Activated CD4-positive, alpha-beta memory T cell treated with anti-CD3 and anti-CD28 coated beads, Interleukin-2, amount 10 ng/mL, durations not matched to agents 7 days and 5 days (primary cell): ENCODE results near the gene ROBO2. TPM values are rescaled to one million over a fixed set of nuclear protein-coding genes. Genes with fewer than 3 reads are reported as not detected.

Experiments
- CTCF ChIA-PET: fragments of 350-600 bp; sonication (Branson Sonifier 250); formaldehyde crosslinking; loops from one replicate; lab custom pipeline; 2021; ENCODE audit warnings: antibody characterized with exemption, inconsistent platforms; lab: Charles Lee
- POLR2A ChIA-PET: fragments of 350-600 bp; sonication (Branson Sonifier 250); formaldehyde crosslinking; loops from one replicate; lab custom pipeline; 2021; ENCODE audit warnings: antibody characterized with exemption; lab: Charles Lee
- DNase-seq: peaks from one replicate; pipeline ENCODE4 v3.0.0-alpha.2; 2020
- H3K27ac Mint-ChIP-seq: one replicate; pipeline ENCODE4 v1.8.0; 2021; ENCODE audit warnings: mild to moderate bottlenecking, mixed read lengths
- H3K27me3 Mint-ChIP-seq: one replicate; pipeline ENCODE4 v1.8.0; 2021; ENCODE audit warnings: mixed read lengths
- H3K36me3 Mint-ChIP-seq: one replicate; pipeline ENCODE4 v1.8.0; 2021; ENCODE audit warnings: low read depth, mixed read lengths
- H3K4me1 Mint-ChIP-seq: one replicate; pipeline ENCODE4 v1.8.0; 2021; ENCODE audit warnings: mixed read lengths
- H3K4me3 Mint-ChIP-seq: one replicate; pipeline ENCODE4 v1.8.0; 2021; ENCODE audit warnings: mild to moderate bottlenecking, mixed read lengths
- H3K9me3 Mint-ChIP-seq: one replicate; pipeline ENCODE4 v1.8.0; 2021; ENCODE audit warnings: mixed read lengths
- total RNA-seq, 2 experiments: library from RNA; stranded (reverse); gene quantifications; one replicate each; pipeline ENCODE4 v1.2.3, GENCODE V29; 2021

ROBO2 gene
- total RNA-seq, 2 experiments from 2014 or later, result not detected

DNA sequence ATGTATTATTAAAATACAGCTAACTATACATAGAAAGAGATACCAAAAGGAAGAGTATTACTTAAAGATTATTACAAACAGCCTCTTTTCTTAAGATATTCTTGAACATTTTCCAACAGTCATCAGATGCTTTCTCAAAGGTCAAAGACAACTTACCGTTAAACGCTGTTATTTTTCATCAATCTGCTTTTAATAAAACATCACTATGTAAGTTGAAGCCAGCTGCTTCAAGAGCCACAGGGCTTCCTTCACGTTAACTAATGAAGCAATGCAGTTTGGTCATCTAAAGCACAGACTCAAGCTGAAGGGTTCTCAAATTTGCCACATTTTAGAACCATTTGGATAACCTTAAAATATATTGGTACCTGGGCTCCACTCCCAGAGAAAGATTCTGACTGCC is 578.8 kb downstream of the ROBO2 start:
- ChIA-PET POLR2A (no interaction called here), CTCF (no interaction called here)
- peaks cover 6% of the 10 kb centered on the region for H3K9me3 Mint-ChIP-seq
- H3K36me3 Mint-ChIP-seq, result no peaks in the 10 kb centered on the region
- no peak overlapping the region for H3K27ac Mint-ChIP-seq
- no peaks in the 10 kb centered on the region for H3K4me1 Mint-ChIP-seq
- no peaks in the 10 kb centered on the region for H3K27me3 Mint-ChIP-seq
- H3K4me3 Mint-ChIP-seq, result no peak overlapping the region
- no peak for DNase-seq

DNA sequence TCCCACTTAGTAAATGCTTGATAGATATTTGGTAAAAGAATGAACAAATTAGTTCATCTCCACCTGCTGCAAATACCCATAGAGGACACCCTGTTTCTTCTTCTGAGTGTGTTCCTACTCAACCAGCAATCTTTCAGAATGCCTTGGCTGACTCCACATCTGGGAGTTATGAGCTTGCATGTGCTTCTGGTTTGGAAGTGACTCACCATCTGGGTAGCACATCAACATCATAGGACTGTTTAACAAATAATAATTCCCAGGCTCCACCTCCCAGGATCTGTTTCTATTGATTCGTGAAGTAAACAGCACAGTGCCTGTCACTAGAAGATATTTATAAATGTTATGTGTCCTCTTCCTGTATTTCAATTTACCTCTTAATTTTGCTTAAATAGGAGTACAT is 580.1 kb downstream of the ROBO2 start:
- no peak overlapping the region for H3K4me3 Mint-ChIP-seq
- no peak overlapping the region for H3K27ac Mint-ChIP-seq
- H3K9me3 Mint-ChIP-seq, result peaks cover 11% of the 10 kb centered on the region
- no peaks in the 10 kb centered on the region for H3K4me1 Mint-ChIP-seq
- H3K27me3 Mint-ChIP-seq, result no peaks in the 10 kb centered on the region
- ChIA-PET CTCF (no interaction called here), POLR2A (no interaction called here)
- H3K36me3 Mint-ChIP-seq, result no peaks in the 10 kb centered on the region
- no peak for DNase-seq

DNA sequence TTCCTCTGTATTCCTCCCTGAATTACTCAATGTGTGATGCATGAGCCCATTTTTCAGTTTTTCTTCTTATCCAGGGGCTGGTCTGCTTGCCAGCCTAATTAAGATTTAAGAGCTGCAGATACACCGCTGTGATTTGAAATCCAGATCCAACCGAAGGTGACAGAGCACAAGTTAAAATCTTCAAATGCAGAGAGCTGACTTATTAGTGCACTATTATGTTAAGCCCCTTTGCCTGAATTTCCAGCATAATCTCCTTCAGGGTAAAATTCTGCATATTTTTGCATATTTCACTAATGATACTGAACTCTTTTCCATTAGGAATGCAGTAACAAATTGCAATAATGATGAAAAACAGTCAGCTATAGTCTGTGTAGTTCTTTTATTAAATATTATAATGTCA is 583.6 kb downstream of the ROBO2 start:
- peaks cover 11% of the 10 kb centered on the region for H3K9me3 Mint-ChIP-seq
- no peak for DNase-seq
- H3K27me3 Mint-ChIP-seq, result no peaks in the 10 kb centered on the region
- no peaks in the 10 kb centered on the region for H3K36me3 Mint-ChIP-seq
- H3K27ac Mint-ChIP-seq, result no peak overlapping the region
- H3K4me1 Mint-ChIP-seq, result no peaks in the 10 kb centered on the region
- no peak overlapping the region for H3K4me3 Mint-ChIP-seq
- CTCF ChIA-PET, result no interaction called here
- POLR2A ChIA-PET, result no interaction called here

DNA sequence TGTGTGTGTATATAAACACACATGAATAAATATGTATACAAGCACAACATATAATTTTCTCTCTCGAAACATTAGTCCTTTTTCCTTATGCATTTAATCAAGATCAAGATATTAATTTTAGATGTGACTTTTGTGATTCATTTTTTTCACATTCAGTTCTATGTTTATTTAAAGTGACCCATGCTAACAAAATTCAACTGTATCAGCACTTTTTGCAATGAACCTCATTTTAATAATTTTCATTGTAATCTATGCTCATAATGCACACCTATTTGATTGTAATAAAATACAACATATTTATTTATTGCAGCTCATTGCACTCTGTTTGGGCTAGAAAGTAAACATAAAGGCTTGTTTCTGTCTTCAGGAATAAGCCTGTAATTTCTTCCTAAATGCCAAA is 586.3 kb downstream of the ROBO2 start:
- DNase-seq, result no peak
- Mint-ChIP-seq H3K4me1 (no peaks in the 10 kb centered on the region), H3K36me3 (no peaks in the 10 kb centered on the region), H3K9me3 (peaks cover 12% of the 10 kb centered on the region), H3K4me3 (no peak overlapping the region), H3K27me3 (no peaks in the 10 kb centered on the region), H3K27ac (no peak overlapping the region)
- ChIA-PET CTCF (no interaction called here), POLR2A (no interaction called here)

DNA sequence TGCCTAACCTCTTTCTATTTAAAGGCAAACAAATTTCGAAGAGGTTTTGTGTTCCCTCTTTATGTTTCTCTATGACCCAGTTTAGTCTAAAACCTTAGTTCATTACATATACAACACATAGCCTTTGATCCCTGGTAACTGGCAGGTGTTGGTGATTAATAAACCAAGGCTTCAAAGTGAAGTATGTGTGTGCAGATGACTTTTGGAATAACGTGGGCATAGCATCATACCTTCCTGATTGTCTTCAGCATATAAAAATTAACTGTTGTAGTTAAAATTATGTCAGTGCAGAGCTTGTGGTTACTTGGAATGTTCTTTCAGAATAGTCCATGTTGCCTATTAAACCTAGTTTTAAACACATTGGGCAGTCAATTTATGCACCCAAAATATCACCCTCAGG is 608.3 kb downstream of the ROBO2 start:
- no peak for DNase-seq
- Mint-ChIP-seq H3K4me1 (no peaks in the 10 kb centered on the region), H3K27me3 (no peaks in the 10 kb centered on the region), H3K27ac (no peak overlapping the region), H3K9me3 (peaks cover 4% of the 10 kb centered on the region), H3K36me3 (no peaks in the 10 kb centered on the region), H3K4me3 (no peak overlapping the region)
- ChIA-PET CTCF (no interaction called here), POLR2A (no interaction called here)

DNA sequence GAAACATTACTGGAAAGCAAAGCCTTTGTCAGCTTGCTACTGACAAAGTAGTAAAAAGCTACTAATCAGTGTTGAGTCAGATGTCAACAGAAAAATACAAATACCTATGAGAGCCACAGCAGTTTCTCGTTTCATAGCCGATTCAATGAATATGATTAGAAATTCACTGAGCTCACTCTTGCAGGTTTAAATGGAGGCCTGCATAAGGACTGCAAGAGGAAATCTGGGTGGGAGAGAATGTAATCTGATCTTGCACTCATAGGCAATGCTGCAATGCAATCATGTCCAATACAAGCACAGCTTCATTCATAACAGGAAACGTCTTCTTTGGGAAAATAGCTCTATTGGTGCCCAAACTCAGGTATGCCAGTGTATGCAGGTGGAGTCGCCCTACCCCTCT is 608.8 kb downstream of the ROBO2 start:
- no peak overlapping the region for H3K27ac Mint-ChIP-seq
- DNase-seq, result no peak
- peaks cover 4% of the 10 kb centered on the region for H3K9me3 Mint-ChIP-seq
- POLR2A ChIA-PET, result no interaction called here
- H3K4me3 Mint-ChIP-seq, result no peak overlapping the region
- CTCF ChIA-PET, result no interaction called here
- H3K36me3 Mint-ChIP-seq, result no peaks in the 10 kb centered on the region
- H3K27me3 Mint-ChIP-seq, result no peaks in the 10 kb centered on the region
- no peaks in the 10 kb centered on the region for H3K4me1 Mint-ChIP-seq

DNA sequence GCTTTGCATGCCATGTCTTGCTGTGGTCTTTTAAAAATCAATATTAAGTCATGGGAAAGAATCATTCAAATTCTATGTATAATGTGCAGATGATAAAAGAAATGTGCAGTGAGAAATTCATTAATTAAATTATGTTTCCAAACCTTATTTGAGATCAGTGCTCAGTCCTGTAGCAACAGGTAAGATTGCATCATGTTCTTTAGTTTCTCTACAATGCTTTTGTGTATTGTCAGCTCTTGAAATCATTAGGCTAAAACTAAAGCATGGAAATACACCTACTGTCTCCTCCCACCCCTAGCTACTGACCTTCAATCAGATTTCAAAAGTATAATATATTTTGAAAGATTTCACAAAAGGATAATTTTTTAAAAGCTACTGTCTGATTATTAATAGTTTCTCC is 612.7 kb downstream of the ROBO2 start:
- DNase-seq, result no peak
- no peaks in the 10 kb centered on the region for H3K4me1 Mint-ChIP-seq
- H3K27me3 Mint-ChIP-seq, result no peaks in the 10 kb centered on the region
- H3K4me3 Mint-ChIP-seq, result no peak overlapping the region
- no peak overlapping the region for H3K27ac Mint-ChIP-seq
- H3K36me3 Mint-ChIP-seq, result no peaks in the 10 kb centered on the region
- H3K9me3 Mint-ChIP-seq, result peaks cover 11% of the 10 kb centered on the region
- CTCF ChIA-PET, result no interaction called here
- POLR2A ChIA-PET, result no interaction called here

DNA sequence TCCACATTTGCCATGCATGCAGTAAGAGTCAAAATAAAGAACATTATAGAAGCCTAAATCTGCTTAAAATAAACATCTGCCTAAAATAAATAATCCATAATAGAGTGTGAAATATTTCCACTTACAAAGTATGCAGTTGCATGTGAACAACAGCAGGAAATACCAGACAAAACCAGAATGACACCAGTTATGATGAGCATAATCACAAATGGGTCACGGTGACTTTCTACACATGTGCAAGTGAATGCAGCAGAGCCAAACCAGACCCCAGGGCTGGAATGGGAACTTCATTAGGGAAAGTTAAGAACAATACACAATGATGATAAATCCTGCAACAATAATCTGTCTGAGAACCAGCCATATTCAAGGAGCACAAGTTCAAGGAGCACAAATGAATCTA is 615.5 kb downstream of the ROBO2 start:
- peaks cover 14% of the 10 kb centered on the region for H3K9me3 Mint-ChIP-seq
- CTCF ChIA-PET, result no interaction called here
- POLR2A ChIA-PET, result no interaction called here
- H3K36me3 Mint-ChIP-seq, result no peaks in the 10 kb centered on the region
- H3K27ac Mint-ChIP-seq, result no peak overlapping the region
- H3K4me3 Mint-ChIP-seq, result no peak overlapping the region
- no peak for DNase-seq
- no peaks in the 10 kb centered on the region for H3K4me1 Mint-ChIP-seq
- H3K27me3 Mint-ChIP-seq, result no peaks in the 10 kb centered on the region

DNA sequence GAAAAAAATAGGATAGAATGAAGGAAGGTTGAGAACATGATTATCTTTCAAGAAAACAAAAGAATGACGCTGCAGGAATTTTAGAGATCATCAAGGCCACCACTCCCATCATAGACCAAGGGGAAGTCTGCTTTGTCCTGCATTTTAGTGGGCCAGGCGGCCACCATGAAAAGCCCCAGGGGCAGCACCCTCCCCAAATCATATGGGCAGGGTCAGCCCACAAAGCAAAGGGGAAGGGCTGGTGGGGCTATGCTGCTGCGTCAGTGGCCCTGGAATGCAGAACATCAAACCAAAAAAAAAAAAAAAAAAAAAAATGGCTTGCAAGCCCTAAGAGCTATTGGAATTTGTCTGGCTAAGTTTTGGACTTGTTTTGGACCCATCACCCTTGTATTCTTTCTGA is 620.8 kb downstream of the ROBO2 start:
- Mint-ChIP-seq H3K27ac (no peak overlapping the region), H3K27me3 (no peaks in the 10 kb centered on the region), H3K4me1 (no peaks in the 10 kb centered on the region), H3K4me3 (no peak overlapping the region), H3K36me3 (no peaks in the 10 kb centered on the region), H3K9me3 (peaks cover 14% of the 10 kb centered on the region)
- no peak for DNase-seq
- ChIA-PET CTCF (no interaction called here), POLR2A (no interaction called here)

DNA sequence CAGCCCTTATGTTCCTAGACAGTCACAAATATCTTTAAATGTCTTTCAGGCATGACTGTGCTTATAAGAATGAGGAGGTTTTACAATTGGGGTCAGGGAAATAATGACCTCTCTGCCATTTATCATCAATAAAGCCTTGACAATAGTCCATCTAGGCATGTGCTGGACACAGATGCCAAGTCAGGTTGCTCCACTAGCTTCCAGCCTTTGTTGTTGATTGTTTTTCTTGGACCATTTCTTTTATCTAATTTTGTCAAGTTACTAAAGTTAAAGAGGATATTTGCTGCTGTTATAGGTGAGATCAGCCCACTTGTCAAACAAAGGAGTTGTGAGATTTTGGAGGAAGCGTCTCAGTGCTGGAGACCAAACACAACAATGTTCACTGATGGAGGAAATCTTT is 628.0 kb downstream of the ROBO2 start:
- CTCF ChIA-PET, result no interaction called here
- Mint-ChIP-seq H3K4me1 (no peaks in the 10 kb centered on the region), H3K27me3 (no peaks in the 10 kb centered on the region)

DNA sequence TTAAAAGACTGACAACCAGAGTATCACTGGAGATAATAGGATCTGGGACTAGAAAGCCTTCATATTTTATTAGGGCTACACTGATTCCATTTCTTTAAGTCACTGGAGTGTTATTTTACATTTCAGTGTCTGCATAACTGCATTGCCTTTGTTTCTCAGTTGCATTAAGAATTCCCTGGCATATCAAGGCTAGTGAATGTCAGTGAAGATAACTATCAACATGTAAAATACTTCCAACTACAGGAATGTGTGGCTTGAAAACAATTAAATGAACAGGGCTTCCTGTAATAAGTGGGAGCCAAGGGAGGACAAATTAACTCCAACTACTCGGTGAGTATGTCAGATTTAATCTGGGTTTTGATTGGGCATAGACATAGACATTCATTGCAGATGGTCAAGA is 628.5 kb downstream of the ROBO2 start:
- CTCF ChIA-PET, result no interaction called here
- POLR2A ChIA-PET, result no interaction called here
- no peak for DNase-seq
- H3K36me3 Mint-ChIP-seq, result no peaks in the 10 kb centered on the region
- no peak overlapping the region for H3K4me3 Mint-ChIP-seq
- H3K27me3 Mint-ChIP-seq, result no peaks in the 10 kb centered on the region
- no peak overlapping the region for H3K27ac Mint-ChIP-seq
- peaks cover 16% of the 10 kb centered on the region for H3K9me3 Mint-ChIP-seq
- H3K4me1 Mint-ChIP-seq, result no peaks in the 10 kb centered on the region

More for the DNA sequence above, 628.0 kb downstream of the ROBO2 start:
- DNase-seq, result no peak
- Mint-ChIP-seq H3K9me3 (peaks cover 19% of the 10 kb centered on the region), H3K36me3 (no peaks in the 10 kb centered on the region), H3K27ac (no peak overlapping the region), H3K4me3 (no peak overlapping the region)
- POLR2A ChIA-PET, result no interaction called here

DNA sequence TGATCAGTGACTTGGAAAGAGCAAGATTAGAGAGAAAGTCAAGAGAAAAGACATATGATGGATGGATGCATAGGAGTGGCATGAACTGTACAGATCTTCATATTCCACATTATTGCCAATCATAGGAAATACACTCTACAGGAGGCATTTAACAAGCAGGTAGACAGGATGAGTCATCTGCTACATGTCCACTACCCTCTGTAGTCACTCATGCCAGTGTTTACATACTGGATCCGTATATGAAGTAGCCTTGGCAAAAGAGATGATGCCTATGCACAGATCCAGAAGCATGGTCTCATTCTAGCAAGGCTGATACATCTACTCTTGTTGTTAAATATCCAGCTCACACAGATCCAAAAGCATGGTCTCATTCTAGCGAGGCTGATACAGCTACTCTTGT is 632.1 kb downstream of the ROBO2 start:
- no peaks in the 10 kb centered on the region for H3K36me3 Mint-ChIP-seq
- no peaks in the 10 kb centered on the region for H3K27me3 Mint-ChIP-seq
- ChIA-PET CTCF (no interaction called here), POLR2A (no interaction called here)
- H3K27ac Mint-ChIP-seq, result no peak overlapping the region
- no peak overlapping the region for H3K4me3 Mint-ChIP-seq
- H3K4me1 Mint-ChIP-seq, result no peaks in the 10 kb centered on the region
- DNase-seq, result no peak
- peaks cover 15% of the 10 kb centered on the region for H3K9me3 Mint-ChIP-seq

DNA sequence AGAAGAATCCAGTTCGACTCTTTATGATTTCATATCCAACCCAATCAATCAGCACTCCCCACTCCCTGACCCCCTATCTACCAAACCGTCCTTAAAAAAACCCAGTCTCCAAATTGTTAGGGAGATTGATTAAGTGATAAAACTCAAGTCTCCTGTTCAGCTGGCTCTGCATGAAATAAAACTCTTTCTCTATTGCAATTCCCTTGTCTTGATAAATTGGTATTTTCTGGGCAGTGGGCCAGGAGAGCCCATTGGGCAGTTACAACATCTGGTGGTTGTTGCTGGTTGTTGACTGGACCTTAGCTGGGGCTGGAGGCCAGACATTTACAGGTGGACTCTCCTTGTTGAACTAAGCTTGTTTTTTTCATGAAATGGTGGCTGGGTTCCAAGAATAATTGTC is 642.3 kb downstream of the ROBO2 start:
- Mint-ChIP-seq H3K4me1 (no peaks in the 10 kb centered on the region), H3K27ac (no peak overlapping the region), H3K4me3 (no peak overlapping the region), H3K9me3 (peaks cover 20% of the 10 kb centered on the region), H3K27me3 (no peaks in the 10 kb centered on the region), H3K36me3 (no peaks in the 10 kb centered on the region)
- ChIA-PET POLR2A (no interaction called here), CTCF (no interaction called here)
- DNase-seq, result no peak

DNA sequence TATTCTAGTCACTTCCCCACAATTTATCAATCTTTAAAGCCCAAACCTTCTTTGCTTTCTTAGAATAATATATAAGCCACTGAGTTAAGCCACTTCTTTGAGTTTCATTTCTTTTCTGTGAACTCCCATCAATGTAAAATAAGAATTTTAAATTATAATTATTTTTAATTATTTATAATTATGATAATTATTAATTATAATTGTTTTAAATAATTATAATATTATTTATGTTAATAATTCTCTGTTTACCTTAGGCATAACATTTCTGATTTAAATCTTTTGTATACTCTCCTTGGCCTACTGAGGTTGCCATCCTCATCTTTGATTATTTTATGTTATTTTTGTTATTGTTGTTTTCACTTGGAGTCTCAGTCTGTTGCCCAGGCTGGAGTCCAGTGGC is 644.2 kb downstream of the ROBO2 start:
- H3K4me1 Mint-ChIP-seq, result no peaks in the 10 kb centered on the region
- H3K27ac Mint-ChIP-seq, result no peak overlapping the region
- CTCF ChIA-PET, result no interaction called here
- peaks cover 13% of the 10 kb centered on the region for H3K9me3 Mint-ChIP-seq
- no peak overlapping the region for H3K4me3 Mint-ChIP-seq
- POLR2A ChIA-PET, result no interaction called here
- DNase-seq, result no peak
- no peaks in the 10 kb centered on the region for H3K36me3 Mint-ChIP-seq
- H3K27me3 Mint-ChIP-seq, result no peaks in the 10 kb centered on the region

DNA sequence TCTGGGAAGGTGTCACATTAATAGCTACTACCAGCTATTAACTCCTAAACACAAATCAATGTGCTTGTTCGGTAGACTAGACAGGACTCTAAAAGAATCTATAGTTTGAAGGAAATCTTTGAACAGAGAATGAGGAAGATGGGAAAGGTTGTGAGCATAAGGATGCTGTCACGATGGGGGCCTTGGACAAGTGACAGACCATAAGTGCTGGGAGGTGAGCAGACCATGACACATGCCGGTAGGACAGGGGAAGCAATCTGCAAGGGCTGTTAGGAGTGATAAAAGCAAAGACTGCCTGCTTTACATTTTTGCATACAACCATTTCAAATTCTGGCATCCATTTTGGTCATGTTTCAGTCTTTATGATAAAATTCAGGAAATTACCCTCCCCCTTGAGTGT is 645.8 kb downstream of the ROBO2 start:
- H3K9me3 Mint-ChIP-seq, result peaks cover 13% of the 10 kb centered on the region
- ChIA-PET POLR2A (no interaction called here), CTCF (no interaction called here)
- no peaks in the 10 kb centered on the region for H3K4me1 Mint-ChIP-seq
- no peaks in the 10 kb centered on the region for H3K36me3 Mint-ChIP-seq
- no peak overlapping the region for H3K4me3 Mint-ChIP-seq
- no peak overlapping the region for H3K27ac Mint-ChIP-seq
- DNase-seq, result no peak
- no peaks in the 10 kb centered on the region for H3K27me3 Mint-ChIP-seq
